Sigmoid colon (tissue), 7 donors: ENCODE measurements around the gene MLLT3. TPM values are rescaled to one million over a fixed set of nuclear protein-coding genes. Genes with fewer than 3 reads are reported as not detected.

Experiments used
- DNase-seq: peaks from one replicate; pipeline ENCODE4 v3.0.0-alpha.2; 2019
- H3K27ac ChIP-seq, 4 donors: fragments of 200-600 bp; sonication (generic); one replicate each; pipeline ENCODE4 v1.5.1; 2016 to 2019; ENCODE audit warnings: mild to moderate bottlenecking in 1 of 4
- H3K27me3 ChIP-seq, 3 donors: fragments of 200-600 bp; sonication (generic); one replicate each; pipeline ENCODE4 v1.5.1; 2019; ENCODE audit warnings: mild to moderate bottlenecking in 1 of 3
- H3K36me3 ChIP-seq, 4 donors: fragments of 200-600 bp; sonication (generic); one replicate each; pipeline ENCODE4 v1.5.1; 2016 to 2019
- H3K4me1 ChIP-seq, 4 donors: fragments of 200-600 bp; sonication (generic); one replicate each; pipeline ENCODE4 v1.5.1; 2017 to 2019
- H3K4me3 ChIP-seq, 4 donors: fragments of 200-600 bp; sonication (generic); one replicate each; pipeline ENCODE4 v1.5.1; 2017 to 2019; ENCODE audit warnings: mild to moderate bottlenecking in 2 of 4, moderate library complexity in 1 of 4
- H3K9me3 ChIP-seq, 4 donors: fragments of 200-600 bp in 3 of 4; sonication (generic) in 3 of 4; one replicate each; pipeline versions ENCODE4 v1.5.1 to v1.6.1; 2013 to 2019
- EP300 ChIP-seq, 4 donors: sonication (generic); formaldehyde crosslinking; IDR thresholded peaks; one replicate each; pipeline ENCODE4 v1.6.1; 2017; ENCODE audit warnings: antibody characterized with exemption in 4 of 4
- POLR2A ChIP-seq, 2 donors: fragments of 450-650 bp; IDR thresholded peaks; one replicate each; pipeline ENCODE4 v1.6.1; 2016; ENCODE audit warnings: antibody characterized with exemption in 2 of 2, mild to moderate bottlenecking in 2 of 2, moderate library complexity in 2 of 2
- POLR2AphosphoS5 ChIP-seq, 4 donors: sonication (generic); formaldehyde crosslinking; IDR thresholded peaks; one replicate each; pipeline ENCODE4 v1.6.1; 2017; ENCODE audit warnings: antibody characterized with exemption in 4 of 4
- WGBS, 2 donors: extraction: QIAGEN DNeasy Blood & Tissue Kit; methylation state at CpG; one replicate each; pipeline ENCODE4 v1.1.7; 2013; 5-methylcytosine and 5-hydroxymethylcytosine counted together
- intact Hi-C: fragments of 100-400 bp; cut with DNase I; formaldehyde crosslinking; loops from one replicate; pipeline ENCODE4 v1.15.1; 2023
- polyA plus RNA-seq, 3 donors: library from polyadenylated mRNA; stranded (reverse); fragments of 200-250 nt; gene quantifications; one replicate each; pipeline ENCODE4 v1.2.3, GENCODE V29; 2013
- total RNA-seq, 4 donors: library from RNA; depleted of rRNA; stranded (reverse); fragments of >200 nt; gene quantifications; one replicate each; pipeline ENCODE4 v1.1.0, GENCODE V29; 2016
- TF ChIP-seq, protein P1 (sequence below), 4 experiments: fragments of 450-650 bp in 3 of 4; fragments of 200-600 bp in 1 of 4; IDR thresholded peaks; one replicate each; pipeline ENCODE4 v1.5.1; 2016 to 2019; ENCODE audit warnings: antibody characterized with exemption in 4 of 4, mild to moderate bottlenecking in 3 of 4, moderate library complexity in 2 of 4
- donor health status: healthy with polysubstance abuse.
- donor health status: Bipolar disorder and iron deficiency.
- donor health status: healthy.

MLLT3 gene
- total and polyA plus RNA-seq, 7 donors, result 19.0 to 132 (median 25.0) TPM

DNA sequence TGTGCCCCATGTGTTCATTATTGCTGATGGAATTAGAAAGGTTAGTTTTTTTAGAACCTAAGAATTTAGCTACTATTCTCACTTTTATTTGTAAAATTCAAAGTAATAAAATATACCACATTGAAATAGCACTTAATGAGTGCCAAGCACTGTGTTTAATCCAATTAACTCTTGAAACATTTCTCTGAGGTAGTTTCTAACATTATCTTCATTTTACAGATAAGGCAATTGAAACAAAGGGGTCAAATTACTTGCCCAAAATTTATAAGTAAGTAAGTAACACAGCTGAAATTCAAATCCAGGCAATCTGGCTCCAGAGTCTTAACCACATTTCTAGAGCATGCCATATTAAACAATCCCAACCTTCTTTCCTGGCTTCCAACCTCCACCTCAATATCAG lies 84.2 kb downstream of the MLLT3 start:
- no peak overlapping the region for H3K4me3 ChIP-seq
- H3K27me3 ChIP-seq, result no peaks in the 10 kb centered on the region
- no peak for TF ChIP-seq POLR2AphosphoS5 (IDR thresholded peaks at IDR 0.05)
- H3K27ac ChIP-seq, result no peak overlapping the region
- H3K36me3 ChIP-seq, result no peaks in the 10 kb centered on the region
- intact Hi-C loops, result no loop called here
- H3K4me1 ChIP-seq, result peaks cover 0 to 33% (median 9%) of the 10 kb centered on the region in 4 donors
- H3K9me3 ChIP-seq, result peaks cover 0 to 6% (median 0%) of the 10 kb centered on the region in 4 donors
- DNase-seq, result no peak

DNA sequence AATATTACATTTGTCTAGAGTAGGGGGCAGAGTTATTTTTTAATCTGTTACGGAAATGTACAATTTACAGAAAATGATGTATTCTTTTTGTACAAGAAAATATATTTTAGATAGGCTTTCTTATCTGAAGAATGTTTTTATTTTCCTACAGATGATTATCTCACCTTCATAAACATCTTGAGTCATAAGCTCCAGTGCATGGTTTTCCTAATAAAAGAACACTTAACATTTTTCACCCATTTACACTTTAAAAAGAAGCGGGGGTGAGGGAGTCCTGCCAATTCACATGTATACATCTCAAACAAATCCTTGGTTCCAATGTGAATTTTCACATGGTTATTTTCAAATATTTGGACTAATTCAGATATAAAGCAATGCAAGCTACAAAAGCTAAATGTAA lies 85.0 kb downstream of the MLLT3 start:
- 44 to 66% methylated on average over 2 of the region's 2 CpGs for WGBS, 2 donors
- Histone ChIP-seq H3K36me3 (no peaks in the 10 kb centered on the region), H3K27ac (no peak overlapping the region), H3K4me1 (peaks cover 0 to 29% (median 9%) of the 10 kb centered on the region in 4 donors), H3K4me3 (no peak overlapping the region), H3K27me3 (no peaks in the 10 kb centered on the region), H3K9me3 (peaks cover 0 to 6% (median 0%) of the 10 kb centered on the region in 4 donors)
- TF ChIP-seq, protein P1, sequence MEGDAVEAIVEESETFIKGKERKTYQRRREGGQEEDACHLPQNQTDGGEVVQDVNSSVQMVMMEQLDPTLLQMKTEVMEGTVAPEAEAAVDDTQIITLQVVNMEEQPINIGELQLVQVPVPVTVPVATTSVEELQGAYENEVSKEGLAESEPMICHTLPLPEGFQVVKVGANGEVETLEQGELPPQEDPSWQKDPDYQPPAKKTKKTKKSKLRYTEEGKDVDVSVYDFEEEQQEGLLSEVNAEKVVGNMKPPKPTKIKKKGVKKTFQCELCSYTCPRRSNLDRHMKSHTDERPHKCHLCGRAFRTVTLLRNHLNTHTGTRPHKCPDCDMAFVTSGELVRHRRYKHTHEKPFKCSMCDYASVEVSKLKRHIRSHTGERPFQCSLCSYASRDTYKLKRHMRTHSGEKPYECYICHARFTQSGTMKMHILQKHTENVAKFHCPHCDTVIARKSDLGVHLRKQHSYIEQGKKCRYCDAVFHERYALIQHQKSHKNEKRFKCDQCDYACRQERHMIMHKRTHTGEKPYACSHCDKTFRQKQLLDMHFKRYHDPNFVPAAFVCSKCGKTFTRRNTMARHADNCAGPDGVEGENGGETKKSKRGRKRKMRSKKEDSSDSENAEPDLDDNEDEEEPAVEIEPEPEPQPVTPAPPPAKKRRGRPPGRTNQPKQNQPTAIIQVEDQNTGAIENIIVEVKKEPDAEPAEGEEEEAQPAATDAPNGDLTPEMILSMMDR (IDR thresholded peaks at IDR 0.05), result no peak
- TF ChIP-seq EP300 (IDR thresholded peaks at IDR 0.05) (no peak), POLR2AphosphoS5 (IDR thresholded peaks at IDR 0.05) (no peak), POLR2A (IDR thresholded peaks at IDR 0.05) (no peak)
- intact Hi-C loops, result no loop called here
- no peak for DNase-seq

DNA sequence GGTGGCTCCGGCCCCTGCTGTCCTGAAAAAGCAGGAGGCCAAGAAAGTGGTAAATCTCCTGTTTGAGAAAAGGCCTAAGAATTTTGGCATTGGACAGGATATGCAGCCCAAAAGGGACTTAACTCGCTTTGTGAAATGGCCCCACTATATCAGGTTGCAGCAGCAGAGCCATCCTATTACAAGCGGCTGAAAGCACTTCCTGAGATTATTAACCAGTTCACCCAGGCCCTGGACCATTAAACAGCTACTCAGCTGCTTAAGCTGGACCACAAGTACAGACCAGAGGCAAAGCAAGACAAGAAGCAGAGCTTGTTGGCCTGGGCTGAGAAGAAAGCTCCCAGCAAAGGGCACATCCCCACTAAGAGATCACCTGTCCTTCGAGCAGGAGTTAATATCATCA lies 89.7 kb downstream of the MLLT3 start:
- Histone ChIP-seq H3K27ac (no peak overlapping the region), H3K36me3 (no peaks in the 10 kb centered on the region), H3K4me1 (peaks cover 0 to 23% (median 8%) of the 10 kb centered on the region in 4 donors), H3K27me3 (no peaks in the 10 kb centered on the region), H3K9me3 (no peaks in the 10 kb centered on the region), H3K4me3 (no peak overlapping the region)
- 95 to 98% methylated on average over 4 of the region's 4 CpGs for WGBS, 2 donors
- no peak for TF ChIP-seq POLR2A (IDR thresholded peaks at IDR 0.05)
- TF ChIP-seq, protein P1 (IDR thresholded peaks at IDR 0.05), result no peak
- no peak for TF ChIP-seq EP300 (IDR thresholded peaks at IDR 0.05)
- no peak for TF ChIP-seq POLR2AphosphoS5 (IDR thresholded peaks at IDR 0.05)
- no peak for DNase-seq
- intact Hi-C loops, result no loop called here

DNA sequence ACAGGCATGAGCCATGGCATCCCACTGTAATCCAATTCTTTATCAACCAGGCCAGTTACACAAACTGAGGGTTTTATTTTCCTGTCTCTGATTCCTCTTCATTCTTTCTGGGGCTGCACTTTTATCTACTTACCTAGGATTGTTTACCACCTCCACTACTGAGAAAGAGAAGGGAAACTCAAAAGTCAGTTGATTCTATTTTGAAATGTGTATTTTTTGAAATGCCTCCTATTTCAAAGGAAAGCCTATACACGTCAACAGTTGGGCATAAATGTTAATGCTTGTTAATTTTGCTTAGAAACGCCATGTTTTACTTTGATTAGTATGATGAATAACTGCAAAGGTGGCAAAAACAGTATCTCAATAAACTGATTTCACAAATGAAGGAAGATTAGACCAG lies 92.5 kb downstream of the MLLT3 start:
- no peak overlapping the region for H3K4me3 ChIP-seq
- no peaks in the 10 kb centered on the region for H3K9me3 ChIP-seq
- DNase-seq, result no peak
- H3K36me3 ChIP-seq, result no peaks in the 10 kb centered on the region
- peaks cover 0 to 23% (median 11%) of the 10 kb centered on the region in 4 donors for H3K4me1 ChIP-seq
- H3K27me3 ChIP-seq, result no peaks in the 10 kb centered on the region
- no peak for TF ChIP-seq EP300 (IDR thresholded peaks at IDR 0.05)
- TF ChIP-seq, protein P1 (IDR thresholded peaks at IDR 0.05), result no peak
- TF ChIP-seq POLR2A (IDR thresholded peaks at IDR 0.05), result no peak
- no peak for TF ChIP-seq POLR2AphosphoS5 (IDR thresholded peaks at IDR 0.05)
- intact Hi-C loops, result loop anchor here (5.0 kb wide), 1 partner anchor 32 kb away; no protein-coding TSS in a partner anchor
- 68 to 70% methylated on average over 2 of the region's 2 CpGs for WGBS, 2 donors
- H3K27ac ChIP-seq, result no peak overlapping the region

DNA sequence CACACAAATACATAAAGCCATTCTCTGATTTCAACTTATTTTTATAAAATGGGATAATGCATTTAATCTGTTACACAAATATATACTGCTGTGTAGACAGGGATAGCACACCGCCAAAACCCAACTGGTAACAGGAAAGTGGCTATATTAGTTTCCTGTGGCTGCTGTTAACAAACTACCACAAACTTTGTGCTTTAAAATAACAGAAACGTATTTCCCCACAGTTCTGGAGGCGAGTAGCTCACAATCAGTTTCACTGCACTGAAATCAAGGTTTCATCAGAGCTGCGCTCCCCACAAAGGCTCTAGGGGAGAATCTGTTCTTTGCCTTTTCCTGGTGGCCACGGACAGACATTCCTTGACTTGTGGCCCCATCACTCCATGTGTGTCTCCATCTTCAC lies 94.0 kb downstream of the MLLT3 start:
- H3K27me3 ChIP-seq, result no peaks in the 10 kb centered on the region
- no peak for DNase-seq
- 76 to 92% methylated on average over 5 of the region's 5 CpGs for WGBS, 2 donors
- no peak overlapping the region for H3K4me3 ChIP-seq
- no peaks in the 10 kb centered on the region for H3K36me3 ChIP-seq
- H3K9me3 ChIP-seq, result no peaks in the 10 kb centered on the region
- no peak overlapping the region for H3K27ac ChIP-seq
- H3K4me1 ChIP-seq, result peaks cover 0 to 19% (median 11%) of the 10 kb centered on the region in 4 donors
- intact Hi-C loops, result loop anchor here (5.0 kb wide), 1 partner anchor 34 kb away; no protein-coding TSS in a partner anchor
- TF ChIP-seq, protein P1 (IDR thresholded peaks at IDR 0.05), result no peak
- no peak for TF ChIP-seq POLR2A (IDR thresholded peaks at IDR 0.05)
- no peak for TF ChIP-seq POLR2AphosphoS5 (IDR thresholded peaks at IDR 0.05)
